ENCODE measurements around the gene PC. TPM values are rescaled to one million over a fixed set of nuclear protein-coding genes. Genes with fewer than 3 reads are reported as not detected.
"Not testable (repeated sequence)": the region's sequence is repeated elsewhere in the genome, so short reads cannot be mapped to it uniquely, and the experiment has no call there.

Gene PC
- total RNA-seq, 2 donors from 2014 or later = 12.2 to 81.7 TPM

- Histone ChIP-seq H3K9me3 (no peaks in the 10 kb centered on the region), H3K27ac (no peak overlapping the region), H3K27me3 (no peaks in the 10 kb centered on the region), H3K4me3 (no peak overlapping the region), H3K4me1 (no peaks in the 10 kb centered on the region), H3K36me3 (replicated peaks in 1 of 2; ENCODE audit: insufficient read depth in 1 of 2, low read depth in 2 of 2) (no peaks in the 10 kb centered on the region)
- DNase-seq (no peak), ATAC-seq (no peak)
- WGBS, 2 donors = 27 to 37% methylated on average over 2 of the region's 2 CpGs
- intact Hi-C loops (cut with DNase I) = no loop called here
- TF ChIP-seq POLR2A (IDR thresholded peaks at IDR 0.05) = no peak
- TF ChIP-seq, protein P1, sequence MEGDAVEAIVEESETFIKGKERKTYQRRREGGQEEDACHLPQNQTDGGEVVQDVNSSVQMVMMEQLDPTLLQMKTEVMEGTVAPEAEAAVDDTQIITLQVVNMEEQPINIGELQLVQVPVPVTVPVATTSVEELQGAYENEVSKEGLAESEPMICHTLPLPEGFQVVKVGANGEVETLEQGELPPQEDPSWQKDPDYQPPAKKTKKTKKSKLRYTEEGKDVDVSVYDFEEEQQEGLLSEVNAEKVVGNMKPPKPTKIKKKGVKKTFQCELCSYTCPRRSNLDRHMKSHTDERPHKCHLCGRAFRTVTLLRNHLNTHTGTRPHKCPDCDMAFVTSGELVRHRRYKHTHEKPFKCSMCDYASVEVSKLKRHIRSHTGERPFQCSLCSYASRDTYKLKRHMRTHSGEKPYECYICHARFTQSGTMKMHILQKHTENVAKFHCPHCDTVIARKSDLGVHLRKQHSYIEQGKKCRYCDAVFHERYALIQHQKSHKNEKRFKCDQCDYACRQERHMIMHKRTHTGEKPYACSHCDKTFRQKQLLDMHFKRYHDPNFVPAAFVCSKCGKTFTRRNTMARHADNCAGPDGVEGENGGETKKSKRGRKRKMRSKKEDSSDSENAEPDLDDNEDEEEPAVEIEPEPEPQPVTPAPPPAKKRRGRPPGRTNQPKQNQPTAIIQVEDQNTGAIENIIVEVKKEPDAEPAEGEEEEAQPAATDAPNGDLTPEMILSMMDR (IDR thresholded peaks at IDR 0.05) = no peak
These were observed 33.9 kb upstream of the PC start for GRCh38 chr11:66992041-66992440.

DNA sequence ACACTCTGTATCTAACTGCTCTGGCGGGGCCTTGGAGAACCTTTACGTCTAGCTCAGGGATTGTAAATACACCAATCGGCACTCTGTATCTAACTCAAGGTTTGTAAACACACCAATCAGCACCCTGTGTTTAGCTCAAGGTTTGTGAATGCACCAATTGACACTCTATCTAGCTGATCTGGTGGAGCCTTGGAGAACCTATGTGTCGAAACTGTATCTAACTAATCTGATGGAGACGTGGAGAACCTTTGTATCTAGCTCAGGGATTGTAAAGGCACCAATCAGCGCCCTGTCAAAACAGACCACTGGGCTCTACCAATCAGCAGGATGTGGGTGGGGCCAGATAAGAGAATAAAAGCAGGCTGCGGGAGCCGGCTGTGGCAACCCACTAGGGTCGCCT, 31.2 kb upstream of the PC start:
- DNase-seq; intact Hi-C loops (cut with DNase I); H3K36me3 ChIP-seq (replicated peaks in 1 of 2; ENCODE audit: insufficient read depth in 1 of 2, low read depth in 2 of 2); H3K4me3 ChIP-seq; ATAC-seq; H3K27ac ChIP-seq; H3K9me3 ChIP-seq; H3K27me3 ChIP-seq: not testable (repeated sequence)
- H3K4me1 ChIP-seq = peaks cover 21% of the 10 kb centered on the region
- 70 to 71% methylated on average over 9 of the region's 9 CpGs for WGBS, 2 donors

GRCh38 chr11:66988741-66989140, 30.6 kb upstream of the PC start:
- ATAC-seq; intact Hi-C loops (cut with DNase I): not testable (repeated sequence)
- WGBS, 2 donors = 96 to 97% methylated on average over 7 to 9 of the region's 28 CpGs

GRCh38 chr11:66987924-66988637, 29.9 kb upstream of the PC start:
- ATAC-seq (no peak), DNase-seq (no peak)
- 89 to 92% methylated on average over 13 of the region's 13 CpGs for WGBS, 2 donors
- TF ChIP-seq, protein P1 (IDR thresholded peaks at IDR 0.05) = no peak
- no peak for TF ChIP-seq POLR2A (IDR thresholded peaks at IDR 0.05)
- Histone ChIP-seq H3K27me3 (no peaks in the 10 kb centered on the region), H3K9me3 (no peaks in the 10 kb centered on the region), H3K4me3 (no peak overlapping the region), H3K27ac (no peak overlapping the region), H3K4me1 (peaks cover 27% of the 10 kb centered on the region), H3K36me3 (replicated peaks in 1 of 2; ENCODE audit: insufficient read depth in 1 of 2, low read depth in 2 of 2) (no peaks in the 10 kb centered on the region)
- intact Hi-C loops (cut with DNase I) = no loop called here

More at GRCh38 chr11:66988741-66989140, 30.6 kb upstream of the PC start:
- not testable (repeated sequence) for H3K9me3 ChIP-seq; H3K36me3 ChIP-seq (replicated peaks in 1 of 2; ENCODE audit: insufficient read depth in 1 of 2, low read depth in 2 of 2); DNase-seq; H3K4me3 ChIP-seq; H3K27me3 ChIP-seq; H3K27ac ChIP-seq
- H3K4me1 ChIP-seq = peaks cover 27% of the 10 kb centered on the region

GRCh38 chr11:66987158-66987620, 29.0 kb upstream of the PC start:
- no peaks in the 10 kb centered on the region for H3K36me3 ChIP-seq (replicated peaks in 1 of 2; ENCODE audit: insufficient read depth in 1 of 2, low read depth in 2 of 2)
- intact Hi-C loops (cut with DNase I) = no loop called here
- TF ChIP-seq, protein P1 (IDR thresholded peaks at IDR 0.05) = no peak
- no peak for TF ChIP-seq POLR2A (IDR thresholded peaks at IDR 0.05)
- H3K4me3 ChIP-seq = no peak overlapping the region
- peaks cover 27% of the 10 kb centered on the region for H3K4me1 ChIP-seq
- H3K9me3 ChIP-seq = no peaks in the 10 kb centered on the region
- H3K27ac ChIP-seq = no peak overlapping the region
- ATAC-seq (no peak), DNase-seq (peak in 2 of 4 donors; percentile 10 to 15)
- H3K27me3 ChIP-seq = no peaks in the 10 kb centered on the region
- 86 to 92% methylated on average over 6 of the region's 6 CpGs for WGBS, 2 donors

- ATAC-seq (peak; percentile 64), DNase-seq (peak; percentile 40 to 59 (median 46))
- intact Hi-C loops (cut with DNase I) = no loop called here
- Histone ChIP-seq H3K36me3 (replicated peaks in 1 of 2; ENCODE audit: insufficient read depth in 1 of 2, low read depth in 2 of 2) (no peaks in the 10 kb centered on the region), H3K4me1 (peaks cover 30% of the 10 kb centered on the region), H3K9me3 (no peaks in the 10 kb centered on the region), H3K27ac (peak overlapping the region in 3 of 4 donors; percentile 46 to 71 (median 61)), H3K27me3 (no peaks in the 10 kb centered on the region), H3K4me3 (no peak overlapping the region)
- TF ChIP-seq, protein P1 (IDR thresholded peaks at IDR 0.05) = no peak
- TF ChIP-seq POLR2A (IDR thresholded peaks at IDR 0.05) = no peak
- WGBS, 2 donors = 73 to 79% methylated on average over 5 to 7 of the region's 7 CpGs
These were observed 28.0 kb upstream of the PC start for GRCh38 chr11:66986178-66986545.

All from body of pancreas (tissue), 4 donors.